ENCODE data around the gene REG4. TPM values are rescaled to one million over a fixed set of nuclear protein-coding genes. Genes with fewer than 3 reads are reported as not detected.

REG4 gene
- total and polyA plus RNA-seq, 2 donors from 2014 or later, result 0.34 TPM; not detected in 1

DNA sequence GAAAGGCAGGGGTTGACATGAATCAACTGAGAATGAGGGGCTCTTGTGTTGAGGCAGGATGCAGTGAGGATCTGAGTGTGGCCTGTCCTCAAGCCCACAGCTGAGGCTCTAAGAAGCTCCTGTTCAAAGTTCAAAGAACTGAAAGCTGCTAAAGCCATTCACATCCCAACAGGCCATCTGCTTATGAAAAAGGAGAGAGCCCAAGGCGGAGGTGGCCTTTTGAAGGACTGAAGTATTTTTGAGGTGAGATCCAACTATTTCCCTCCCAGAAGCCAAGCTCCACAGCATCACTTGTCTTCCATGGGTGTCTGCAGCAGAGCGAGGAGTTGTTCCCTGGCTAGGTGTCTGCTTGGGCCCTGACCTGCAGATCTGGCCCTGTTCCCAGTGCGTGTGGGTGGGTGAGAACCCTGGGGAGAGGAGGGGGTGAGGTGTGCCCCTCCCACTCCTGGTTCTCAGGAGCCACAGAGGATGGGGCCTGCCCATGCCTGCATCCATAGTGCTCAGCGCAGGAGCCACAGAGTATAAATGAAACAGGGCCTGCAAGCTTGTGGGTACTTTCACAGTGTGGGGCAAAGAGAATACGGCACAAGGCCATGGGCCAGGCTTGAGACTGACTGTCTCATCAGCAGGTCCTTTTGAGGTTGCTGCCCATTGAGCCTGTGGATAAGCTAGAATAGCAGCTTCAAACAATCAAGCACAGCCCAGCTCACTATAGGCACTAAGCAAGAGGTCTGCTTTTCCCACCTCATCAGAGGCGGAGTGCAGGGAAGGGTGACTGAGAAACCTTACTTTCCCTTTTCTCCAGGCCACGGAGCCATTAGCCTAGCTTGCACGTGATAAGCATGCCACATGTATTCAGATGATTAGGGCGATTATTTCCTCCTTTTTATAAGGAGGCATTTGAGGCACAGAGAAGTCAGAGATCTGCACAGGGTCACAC lies 15.7 kb downstream of the REG4 start:
- Histone ChIP-seq H3K36me3 (ENCODE audit: control insufficient read depth in 2 of 3, insufficient read depth in 3 of 3, low read length in 3 of 3) (no peaks in the 10 kb centered on the region), H3K27ac (ENCODE audit: low read depth in 2 of 2, low read length in 2 of 2) (no peak overlapping the region), H3K9ac (ENCODE audit: low read length in 3 of 3) (no peak overlapping the region), H3K4me3 (ENCODE audit: low read length in 3 of 3) (no peak overlapping the region), H3K27me3 (ENCODE audit: control insufficient read depth, insufficient read depth, low read length) (no peaks in the 10 kb centered on the region), H3K9me3 (ENCODE audit: control insufficient read depth in 2 of 3, insufficient read depth in 1 of 3, low read length in 3 of 3) (no peaks in the 10 kb centered on the region), H3K4me1 (ENCODE audit: control insufficient read depth in 2 of 3, insufficient read depth in 2 of 3, low read depth in 1 of 3, low read length in 3 of 3) (peaks cover 0 to 5% (median 0%) of the 10 kb centered on the region in 3 donors)
- FAIRE-seq (no peak), DNase-seq (no peak)
- TF ChIP-seq, protein P1, sequence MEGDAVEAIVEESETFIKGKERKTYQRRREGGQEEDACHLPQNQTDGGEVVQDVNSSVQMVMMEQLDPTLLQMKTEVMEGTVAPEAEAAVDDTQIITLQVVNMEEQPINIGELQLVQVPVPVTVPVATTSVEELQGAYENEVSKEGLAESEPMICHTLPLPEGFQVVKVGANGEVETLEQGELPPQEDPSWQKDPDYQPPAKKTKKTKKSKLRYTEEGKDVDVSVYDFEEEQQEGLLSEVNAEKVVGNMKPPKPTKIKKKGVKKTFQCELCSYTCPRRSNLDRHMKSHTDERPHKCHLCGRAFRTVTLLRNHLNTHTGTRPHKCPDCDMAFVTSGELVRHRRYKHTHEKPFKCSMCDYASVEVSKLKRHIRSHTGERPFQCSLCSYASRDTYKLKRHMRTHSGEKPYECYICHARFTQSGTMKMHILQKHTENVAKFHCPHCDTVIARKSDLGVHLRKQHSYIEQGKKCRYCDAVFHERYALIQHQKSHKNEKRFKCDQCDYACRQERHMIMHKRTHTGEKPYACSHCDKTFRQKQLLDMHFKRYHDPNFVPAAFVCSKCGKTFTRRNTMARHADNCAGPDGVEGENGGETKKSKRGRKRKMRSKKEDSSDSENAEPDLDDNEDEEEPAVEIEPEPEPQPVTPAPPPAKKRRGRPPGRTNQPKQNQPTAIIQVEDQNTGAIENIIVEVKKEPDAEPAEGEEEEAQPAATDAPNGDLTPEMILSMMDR (IDR thresholded peaks at IDR 0.05; ENCODE audit: borderline replicate concordance, extremely low read depth, insufficient read depth), result no peak
- intact Hi-C loops (cut with DNase I), result no loop called here

DNA sequence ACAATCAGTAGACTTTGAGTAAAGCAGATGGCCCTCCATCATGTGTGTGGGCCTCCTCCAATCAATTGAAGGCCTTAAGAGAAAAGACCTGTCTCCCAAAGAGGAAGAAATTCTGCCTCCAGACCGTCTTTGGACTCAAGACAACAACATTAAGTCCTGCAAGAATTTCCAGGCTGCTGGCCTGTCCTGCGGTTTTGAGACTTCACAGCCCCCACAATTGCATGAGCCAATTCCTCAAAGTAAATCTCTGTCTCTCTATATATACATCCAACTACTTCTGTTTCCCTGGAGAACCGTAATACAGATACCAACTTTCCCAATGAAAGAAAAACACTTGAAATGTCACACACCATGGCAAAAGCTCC lies 16.4 kb downstream of the REG4 start:
- intact Hi-C loops (cut with DNase I), result no loop called here
- H3K9ac ChIP-seq (ENCODE audit: low read length in 3 of 3), result no peak overlapping the region
- H3K9me3 ChIP-seq (ENCODE audit: control insufficient read depth in 2 of 3, insufficient read depth in 1 of 3, low read length in 3 of 3), result no peaks in the 10 kb centered on the region
- no peaks in the 10 kb centered on the region for H3K36me3 ChIP-seq (ENCODE audit: control insufficient read depth in 2 of 3, insufficient read depth in 3 of 3, low read length in 3 of 3)
- no peak for FAIRE-seq
- no peak overlapping the region for H3K4me3 ChIP-seq (ENCODE audit: low read length in 3 of 3)
- H3K4me1 ChIP-seq (ENCODE audit: control insufficient read depth in 2 of 3, insufficient read depth in 2 of 3, low read depth in 1 of 3, low read length in 3 of 3), result peaks cover 0 to 5% (median 0%) of the 10 kb centered on the region in 3 donors
- H3K27ac ChIP-seq (ENCODE audit: low read depth in 2 of 2, low read length in 2 of 2), result no peak overlapping the region
- no peaks in the 10 kb centered on the region for H3K27me3 ChIP-seq (ENCODE audit: control insufficient read depth, insufficient read depth, low read length)
- no peak for DNase-seq
- TF ChIP-seq, protein P1 (IDR thresholded peaks at IDR 0.05; ENCODE audit: borderline replicate concordance, extremely low read depth, insufficient read depth), result no peak

DNA sequence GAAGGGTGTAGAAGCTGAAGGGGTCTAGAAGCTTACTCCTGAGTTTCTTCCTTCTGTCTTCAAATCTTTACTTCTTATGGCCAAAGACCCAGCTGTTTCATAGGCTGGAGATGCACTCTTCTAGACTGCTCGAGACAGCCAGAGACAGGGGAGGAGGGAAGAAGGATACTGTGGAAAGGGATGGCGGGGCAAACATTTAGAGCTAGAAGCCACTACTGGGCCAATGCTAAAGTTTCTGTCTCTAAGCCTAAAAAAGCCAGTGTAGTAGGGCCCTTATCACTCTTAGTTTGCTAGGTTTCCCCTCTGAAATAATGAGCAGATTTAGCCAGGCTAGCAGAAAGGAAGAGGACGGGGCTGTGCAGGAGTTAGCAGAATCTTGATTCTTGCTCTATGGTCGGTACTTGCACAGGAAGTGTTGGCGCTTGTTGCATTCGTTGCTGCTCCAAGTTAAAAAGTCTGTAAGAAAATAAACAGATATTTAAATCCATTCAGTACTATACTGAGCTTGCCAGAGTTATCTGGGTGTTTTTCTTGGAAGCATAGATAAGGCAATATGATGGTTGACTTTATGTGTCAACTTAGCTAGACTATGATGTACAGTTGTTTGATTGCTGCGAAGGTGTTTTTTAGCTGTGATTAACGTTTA lies 16.9 kb downstream of the REG4 start:
- TF ChIP-seq, protein P1 (IDR thresholded peaks at IDR 0.05; ENCODE audit: borderline replicate concordance, extremely low read depth, insufficient read depth), result no peak
- no peaks in the 10 kb centered on the region for H3K36me3 ChIP-seq (ENCODE audit: control insufficient read depth in 2 of 3, insufficient read depth in 3 of 3, low read length in 3 of 3)
- H3K4me1 ChIP-seq (ENCODE audit: control insufficient read depth in 2 of 3, insufficient read depth in 2 of 3, low read depth in 1 of 3, low read length in 3 of 3), result peaks cover 0 to 5% (median 0%) of the 10 kb centered on the region in 3 donors
- H3K27me3 ChIP-seq (ENCODE audit: control insufficient read depth, insufficient read depth, low read length), result no peaks in the 10 kb centered on the region
- FAIRE-seq (no peak), DNase-seq (no peak)
- intact Hi-C loops (cut with DNase I), result no loop called here
- no peaks in the 10 kb centered on the region for H3K9me3 ChIP-seq (ENCODE audit: control insufficient read depth in 2 of 3, insufficient read depth in 1 of 3, low read length in 3 of 3)
- H3K9ac ChIP-seq (ENCODE audit: low read length in 3 of 3), result no peak overlapping the region
- H3K27ac ChIP-seq (ENCODE audit: low read depth in 2 of 2, low read length in 2 of 2), result no peak overlapping the region
- H3K4me3 ChIP-seq (ENCODE audit: low read length in 3 of 3), result no peak overlapping the region

All from kidney (tissue), 14 donors.